ENCODE data around the gene NIPAL4.

- TF ChIP-seq CTCF (IDR thresholded peaks at IDR 0.05; ENCODE audit: insufficient read depth, low read length) = no peak
- TF ChIP-seq POLR2AphosphoS5 (IDR thresholded peaks at IDR 0.05; ENCODE audit: low read depth) = no peak
- TF ChIP-seq GABPA (IDR thresholded peaks at IDR 0.05; ENCODE audit: low read depth) = no peak
- TF ChIP-seq REST (IDR thresholded peaks at IDR 0.05; ENCODE audit: insufficient replicate concordance, low read depth) = no peak
Observed at GRCh38 chr5:157415838-157416237, 44.2 kb upstream of the NIPAL4 start.

All from HL-60 (cell line).